GM19467 (cell line): ENCODE data around the gene CTIF.

Experiments used
- ATAC-seq: cut with Tn5 transposase; IDR thresholded peaks from one replicate; pipeline ENCODE4 v1.9.1; 2021; ENCODE audit warnings: mild to moderate bottlenecking, moderate library complexity; ENCODE audit not compliant: unreplicated experiment

The CTIF gene

DNA sequence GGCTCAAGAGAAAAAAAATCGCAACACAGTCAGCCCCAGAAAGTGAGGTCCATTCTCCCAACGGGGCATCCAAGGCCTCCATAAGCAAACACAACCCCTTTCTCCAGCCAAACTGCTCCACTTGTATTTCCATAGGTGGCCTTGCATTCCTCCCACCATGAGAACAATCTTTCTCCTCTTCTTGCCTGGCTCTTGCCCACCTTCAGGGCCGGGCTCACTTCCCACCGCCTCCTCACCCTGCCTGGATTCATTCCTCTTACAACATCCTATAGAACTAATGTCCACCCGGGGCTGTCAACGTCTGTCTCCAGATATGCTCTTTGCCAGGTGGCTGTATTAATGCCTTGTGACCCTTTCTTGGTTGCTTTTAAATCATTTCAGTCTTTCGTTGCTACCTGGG, 287.4 kb downstream of the CTIF start:
- ATAC-seq: no peak

DNA sequence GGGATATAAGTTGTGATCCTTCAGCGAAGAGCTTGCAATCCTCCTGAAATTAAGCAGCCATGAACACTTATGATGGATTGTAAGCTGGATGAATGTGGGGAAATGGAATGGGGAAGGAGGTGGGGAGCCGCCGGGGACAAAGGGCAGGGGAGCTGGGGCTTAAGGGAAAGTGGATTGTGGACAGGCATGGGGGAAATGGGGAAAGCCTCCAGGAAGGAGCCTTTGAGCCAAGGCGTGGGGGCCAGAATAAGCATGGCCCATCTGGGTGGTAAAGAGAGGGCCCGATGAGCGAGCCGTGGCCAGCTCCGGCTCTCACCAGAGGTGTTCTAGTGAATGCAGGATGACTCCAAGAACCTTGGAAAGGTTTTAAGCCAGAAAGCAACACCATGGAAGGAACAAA, 288.0 kb downstream of the CTIF start:
- no peak for ATAC-seq

DNA sequence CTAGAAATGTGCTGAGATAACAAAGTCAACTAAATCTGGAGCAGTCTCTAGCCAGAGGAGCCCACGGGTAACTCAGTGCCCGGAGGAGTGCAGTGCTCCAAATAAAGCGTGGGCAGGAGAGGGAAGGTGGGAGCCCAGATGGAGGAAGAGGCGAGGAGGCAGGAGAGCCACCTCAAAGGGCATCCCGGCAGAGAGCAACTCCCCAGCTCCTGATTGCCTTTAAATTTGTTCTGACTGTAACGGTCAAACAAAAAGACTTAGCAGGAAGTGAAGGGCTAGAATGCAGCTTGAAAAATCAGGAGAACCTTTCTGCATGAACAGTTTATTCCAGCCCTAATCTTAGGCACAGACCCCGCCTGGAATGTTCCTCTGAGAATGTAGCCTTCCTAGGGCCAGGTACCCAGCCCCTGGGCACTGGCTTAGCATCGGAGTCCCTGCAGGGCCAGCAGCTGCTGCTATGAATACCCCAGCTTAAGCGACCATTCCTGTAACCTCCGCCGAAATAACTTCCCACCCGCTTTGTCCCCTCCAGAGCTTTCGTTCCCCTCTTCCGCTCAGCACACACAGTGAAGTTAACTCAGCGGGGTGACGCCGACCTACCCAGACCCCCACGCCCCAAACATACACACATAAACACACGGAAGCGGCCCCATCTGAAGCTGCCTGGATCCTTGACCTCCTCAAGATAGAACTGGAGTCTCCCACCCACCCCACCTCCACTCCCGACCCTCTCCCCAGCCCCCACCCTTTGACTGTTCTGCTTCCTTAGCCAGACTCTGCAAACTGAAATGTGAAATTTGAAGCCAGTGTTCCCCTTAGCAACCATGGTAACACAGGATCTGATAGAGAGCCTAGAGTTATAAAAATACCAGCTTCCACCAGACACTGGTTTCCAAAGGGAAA, 288.7 kb downstream of the CTIF start:
- no peak for ATAC-seq

DNA sequence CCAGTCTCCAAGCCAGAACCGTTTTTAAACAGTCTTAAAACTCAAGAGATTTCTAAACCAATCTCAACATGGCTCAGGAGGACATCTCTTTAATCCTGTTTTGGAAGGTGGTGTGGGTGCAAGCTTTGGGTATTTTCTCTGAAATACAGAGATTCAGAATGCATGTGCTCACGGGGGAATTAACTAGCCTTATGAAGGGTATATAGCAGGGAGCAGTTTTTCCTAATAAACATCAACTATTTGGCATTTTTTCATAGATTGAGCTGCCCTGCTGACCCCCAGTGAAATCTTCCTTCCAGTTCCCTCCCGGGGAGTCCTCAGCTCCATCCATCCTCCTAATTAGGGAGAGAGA, 289.3 kb downstream of the CTIF start:
- no peak for ATAC-seq

DNA sequence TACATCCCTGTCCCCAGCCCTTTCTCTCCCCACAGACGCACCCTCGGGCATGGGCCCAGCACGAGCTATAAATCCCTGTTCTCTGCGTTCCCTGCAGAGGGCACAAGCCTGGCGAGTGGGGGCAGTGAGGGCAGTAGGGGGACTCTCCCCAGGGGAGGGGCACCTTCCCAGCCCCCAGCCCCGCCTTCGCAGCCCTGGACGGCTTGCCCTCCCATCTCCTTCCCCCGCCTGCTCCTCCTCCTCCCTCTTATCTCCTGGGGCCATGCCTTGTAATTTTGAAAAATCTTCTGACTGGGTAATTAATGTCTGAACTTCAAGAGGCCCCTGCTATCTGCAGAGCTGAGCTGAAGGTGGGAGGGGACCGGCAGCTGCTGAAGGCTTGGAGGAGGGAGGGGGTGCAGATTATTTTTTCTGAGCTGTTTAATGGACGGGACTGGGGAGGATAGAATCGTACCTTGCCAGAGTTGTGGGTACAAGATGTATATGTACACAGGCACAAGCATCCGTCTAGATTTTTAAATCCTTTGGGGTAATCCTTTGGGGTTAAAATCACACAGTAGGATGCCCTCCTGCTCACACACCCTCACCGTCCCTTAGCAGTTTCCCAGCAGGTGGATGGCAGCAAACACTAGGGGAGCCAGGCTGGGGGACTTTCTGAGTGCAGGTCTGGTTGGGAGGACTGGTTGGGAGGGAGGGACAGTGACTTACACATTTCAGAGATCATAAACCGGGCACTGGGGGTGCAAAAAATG, 290.0 kb downstream of the CTIF start:
- no peak for ATAC-seq

DNA sequence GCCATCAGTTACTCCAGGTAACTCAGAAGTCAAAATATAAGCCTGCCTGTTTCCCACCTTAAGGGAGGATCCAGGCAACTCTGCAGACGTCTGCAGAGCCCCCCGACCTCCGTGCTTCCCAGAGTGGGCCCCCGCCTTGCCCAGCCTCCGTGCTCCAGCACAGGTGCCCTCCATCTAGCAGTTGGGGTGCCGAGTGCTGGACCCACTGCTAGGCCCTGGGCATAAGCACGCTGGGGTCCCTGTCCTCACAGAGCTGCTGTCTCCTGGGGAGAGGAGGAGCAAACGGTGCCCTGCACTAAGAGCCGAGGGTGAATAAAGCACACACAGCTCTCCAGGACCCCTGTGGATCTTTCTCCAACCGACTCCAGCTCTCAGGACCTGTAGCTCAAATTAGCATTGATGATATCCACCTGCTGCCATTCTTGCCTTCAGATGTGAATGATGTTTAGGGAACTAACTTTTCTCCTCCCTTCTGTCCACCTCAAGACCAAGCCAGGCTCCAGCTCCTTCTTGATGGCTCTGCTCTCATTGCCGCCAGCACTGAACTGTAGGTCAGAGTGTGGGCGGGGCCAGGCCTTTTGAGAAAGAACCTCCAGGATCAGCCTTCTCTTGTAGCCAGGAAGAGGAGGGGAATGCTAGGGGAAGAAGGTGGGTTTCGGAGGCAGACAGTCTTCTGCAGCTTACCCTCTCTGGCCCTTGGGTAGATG, 290.8 kb downstream of the CTIF start:
- no peak for ATAC-seq

DNA sequence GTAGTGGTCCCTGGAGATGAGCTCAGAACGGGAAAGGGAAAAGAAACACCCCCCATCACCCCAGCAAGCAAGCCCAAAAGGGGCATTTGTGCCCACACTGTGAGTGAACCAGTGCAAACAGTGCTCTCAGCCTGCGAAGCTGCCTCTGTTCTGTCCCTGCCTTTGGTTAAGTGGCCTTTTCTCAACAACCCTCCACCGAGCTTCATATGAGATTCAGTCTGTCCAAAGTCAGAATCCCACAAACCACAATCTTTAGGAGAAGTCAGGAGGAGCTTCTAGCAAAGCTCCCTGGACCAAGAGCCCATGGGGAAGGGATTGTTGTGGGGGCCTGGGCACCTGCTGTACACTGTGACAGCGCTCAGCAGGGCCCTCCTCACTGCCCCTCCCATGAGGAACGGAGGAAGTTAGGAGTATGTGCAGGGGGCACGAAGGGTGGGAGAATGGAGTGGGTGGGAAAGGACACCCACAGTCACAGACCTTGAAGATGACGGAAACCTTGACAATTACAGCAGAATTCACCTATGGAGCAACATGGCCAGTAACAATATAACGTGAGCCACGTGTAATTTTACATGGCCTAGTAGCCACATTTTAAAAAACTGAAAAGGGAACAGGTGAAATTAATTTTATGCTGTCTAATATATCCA, 292.4 kb downstream of the CTIF start:
- no peak for ATAC-seq

DNA sequence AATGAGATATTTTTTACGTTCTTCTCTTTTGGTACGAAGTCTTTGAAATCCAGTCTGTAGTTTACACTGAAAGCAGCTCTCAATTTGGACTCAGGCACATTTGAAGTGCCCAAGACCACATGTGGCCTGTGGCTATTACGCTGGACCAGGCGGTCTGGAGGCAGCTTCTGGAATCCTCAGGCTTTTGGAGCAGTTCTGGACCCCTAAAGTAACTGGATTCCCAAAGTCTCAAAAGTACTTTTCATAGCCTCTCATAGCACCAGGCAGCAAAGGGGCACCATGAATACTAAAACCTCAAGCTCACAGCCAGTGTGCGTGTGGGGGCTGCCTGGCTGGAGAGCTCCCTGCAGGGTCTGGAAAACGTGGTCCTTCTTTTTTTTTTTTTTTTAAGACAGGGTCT, 293.0 kb downstream of the CTIF start:
- ATAC-seq: no peak

DNA sequence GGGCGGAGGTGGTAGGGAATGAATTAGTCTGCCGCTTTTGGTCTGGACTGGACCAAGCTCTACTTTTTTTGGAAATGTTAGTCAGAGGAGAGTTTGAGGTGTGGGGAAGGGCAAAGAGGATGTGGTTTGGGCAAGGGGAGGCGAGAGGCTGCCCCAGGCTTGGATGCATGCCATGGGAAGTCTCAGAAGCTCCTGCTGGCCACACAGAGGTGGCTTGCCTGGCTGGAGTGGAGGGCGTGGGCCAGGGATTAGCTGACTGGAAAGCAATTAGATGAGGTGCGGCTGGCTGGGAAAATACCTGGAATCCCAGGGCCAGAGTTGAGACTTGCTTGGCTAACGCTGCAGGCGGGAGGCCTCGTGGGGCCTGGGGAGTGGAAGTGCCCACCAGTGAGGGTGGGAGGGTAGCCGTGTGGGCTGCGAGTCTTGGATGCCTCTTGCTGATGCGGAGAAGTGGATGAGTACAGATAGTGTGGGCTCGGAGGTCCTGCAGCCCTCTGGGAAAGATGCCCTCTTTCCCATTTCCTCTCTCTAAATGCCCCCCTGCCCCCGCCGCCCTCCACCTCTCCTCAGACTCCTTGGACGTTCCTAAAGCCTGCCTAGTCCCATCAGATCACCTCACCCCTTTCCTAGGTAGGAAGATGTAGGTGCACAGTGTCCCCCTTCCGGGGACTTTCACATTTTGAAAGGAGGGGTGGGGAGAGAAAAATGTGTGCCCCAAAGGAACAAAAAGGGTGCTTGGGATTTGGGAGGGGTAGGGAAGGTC, 294.3 kb downstream of the CTIF start:
- ATAC-seq: no peak

DNA sequence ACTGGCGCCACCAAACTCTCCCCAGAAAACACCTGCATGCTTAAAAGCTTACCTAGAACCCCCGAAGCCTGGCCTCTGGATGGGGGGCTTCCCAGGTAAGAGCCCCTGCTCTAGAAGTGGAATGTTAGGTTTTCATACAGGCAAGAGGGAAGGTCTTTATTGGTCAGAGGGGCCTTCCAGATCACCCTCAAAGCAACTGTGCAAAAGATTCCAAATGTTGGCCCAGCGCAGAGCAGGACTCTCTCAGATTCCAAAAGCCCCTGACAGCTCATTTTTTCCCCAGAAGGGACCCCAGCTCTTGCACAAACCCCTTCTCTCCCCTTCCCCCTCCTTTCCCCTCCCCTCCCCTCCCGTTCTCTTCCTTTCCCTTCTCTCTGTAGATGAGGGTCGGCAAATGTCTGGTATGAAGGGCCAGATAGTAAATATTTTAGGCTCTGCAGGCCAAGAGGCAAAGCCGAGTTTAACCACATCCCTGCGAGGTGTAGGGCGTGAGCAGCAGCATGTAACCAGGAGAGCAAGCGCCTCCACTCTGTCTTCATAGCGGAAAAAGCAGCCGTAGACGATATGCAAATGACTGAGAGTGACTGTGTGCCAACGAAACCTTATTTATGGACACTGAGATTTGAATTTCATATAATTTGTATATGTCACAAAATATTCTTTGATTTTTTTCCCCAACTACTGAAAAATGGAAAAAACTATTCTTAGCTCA, 295.0 kb downstream of the CTIF start:
- peak; percentile 67 for ATAC-seq

DNA sequence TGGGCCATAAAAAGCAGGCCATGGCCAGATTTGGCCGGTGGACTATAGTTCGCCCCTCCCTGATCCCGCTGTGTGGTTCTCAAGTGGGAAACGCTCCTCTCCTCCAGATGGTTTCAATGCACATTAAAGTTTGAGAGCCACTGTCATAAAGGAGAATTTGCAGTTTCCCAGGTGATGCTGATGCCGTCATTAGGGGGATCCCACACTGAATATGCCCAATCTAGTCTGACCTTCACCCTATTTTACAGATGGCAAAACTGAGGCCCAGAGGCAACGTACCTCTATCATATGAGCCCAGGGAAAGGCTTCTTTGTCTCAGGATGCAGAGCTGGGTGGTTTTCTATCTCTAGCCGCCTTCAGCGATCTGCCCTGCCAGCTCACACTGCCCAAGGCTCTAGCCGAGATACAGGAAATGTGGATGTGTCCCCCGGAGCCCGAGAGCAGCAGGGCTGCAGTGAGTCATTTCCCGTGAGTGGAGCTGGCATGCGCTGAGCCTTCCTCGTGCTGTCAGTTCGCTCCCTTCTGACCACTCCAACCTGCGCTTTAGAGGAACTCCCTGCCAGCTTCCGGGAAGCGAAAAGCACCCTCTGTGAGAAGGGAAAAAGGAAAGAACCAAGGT, 295.7 kb downstream of the CTIF start:
- ATAC-seq: peak; percentile 49

DNA sequence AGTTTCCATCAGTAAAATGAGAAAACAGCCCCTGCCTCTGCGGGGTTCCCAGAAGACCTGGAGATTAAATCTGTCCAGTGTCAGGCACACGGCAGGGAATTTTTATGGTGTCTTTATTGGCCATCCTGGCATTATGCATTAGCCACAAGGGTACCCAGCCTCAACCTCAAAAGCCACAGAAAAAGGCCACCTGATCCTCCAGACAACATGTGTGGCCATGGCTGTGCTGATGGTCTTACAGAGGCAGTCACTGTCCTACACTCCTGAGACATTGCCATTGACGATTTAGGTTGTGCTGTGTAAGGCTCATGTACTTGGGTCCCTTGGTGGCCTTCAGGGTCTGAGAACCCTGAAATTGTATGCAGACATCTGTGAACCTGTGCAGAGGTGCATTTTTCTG, 296.3 kb downstream of the CTIF start:
- ATAC-seq: no peak

DNA sequence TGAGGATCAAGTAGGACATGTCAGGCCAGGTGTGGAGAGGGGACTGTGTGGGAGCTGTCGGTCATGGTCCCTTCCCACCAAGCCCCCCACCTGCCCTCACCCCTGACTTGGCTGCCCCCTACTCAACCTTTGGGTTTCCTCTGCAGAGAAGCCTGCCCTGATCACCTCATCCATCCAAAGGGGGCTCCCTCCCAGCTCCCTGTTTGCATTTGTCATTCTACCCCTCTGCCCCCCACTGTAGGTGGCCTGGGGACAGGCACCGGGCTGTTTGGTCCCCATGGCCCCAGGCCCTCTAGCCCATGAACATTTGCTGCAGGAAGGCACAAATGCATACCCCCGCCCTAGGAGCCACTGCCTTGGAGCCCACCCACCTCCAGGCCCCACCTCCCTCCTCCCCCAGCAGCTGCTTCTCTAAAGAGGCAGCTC, 296.9 kb downstream of the CTIF start:
- ATAC-seq: no peak

DNA sequence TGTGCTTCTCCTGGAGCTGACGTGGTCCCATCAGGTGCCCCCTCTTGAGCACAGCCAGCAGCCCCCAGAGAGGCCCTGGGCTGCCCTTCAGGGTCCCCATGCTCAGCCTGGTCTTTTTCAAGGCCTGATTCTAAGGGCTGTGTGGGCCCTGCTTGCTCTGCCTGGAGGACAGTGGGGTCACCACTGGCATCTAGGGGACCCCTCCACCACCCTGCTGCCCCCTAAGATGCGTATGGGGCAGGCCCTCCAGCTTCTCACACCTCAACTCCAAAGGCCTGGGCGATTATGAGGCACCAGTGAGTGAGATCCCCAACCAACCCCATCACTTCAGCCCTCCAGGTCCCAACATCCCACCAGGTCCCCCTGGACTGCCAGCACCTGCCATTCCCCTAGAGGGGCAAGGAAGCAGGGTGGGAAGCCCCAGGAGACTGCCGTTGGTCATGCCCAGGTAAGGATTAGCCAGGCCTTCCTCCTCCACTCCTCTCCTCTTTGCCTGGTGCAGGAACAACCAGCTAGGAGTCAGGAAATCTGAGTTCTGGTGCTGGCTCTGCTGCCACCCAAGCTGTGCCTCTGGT, 297.5 kb downstream of the CTIF start:
- ATAC-seq: no peak

DNA sequence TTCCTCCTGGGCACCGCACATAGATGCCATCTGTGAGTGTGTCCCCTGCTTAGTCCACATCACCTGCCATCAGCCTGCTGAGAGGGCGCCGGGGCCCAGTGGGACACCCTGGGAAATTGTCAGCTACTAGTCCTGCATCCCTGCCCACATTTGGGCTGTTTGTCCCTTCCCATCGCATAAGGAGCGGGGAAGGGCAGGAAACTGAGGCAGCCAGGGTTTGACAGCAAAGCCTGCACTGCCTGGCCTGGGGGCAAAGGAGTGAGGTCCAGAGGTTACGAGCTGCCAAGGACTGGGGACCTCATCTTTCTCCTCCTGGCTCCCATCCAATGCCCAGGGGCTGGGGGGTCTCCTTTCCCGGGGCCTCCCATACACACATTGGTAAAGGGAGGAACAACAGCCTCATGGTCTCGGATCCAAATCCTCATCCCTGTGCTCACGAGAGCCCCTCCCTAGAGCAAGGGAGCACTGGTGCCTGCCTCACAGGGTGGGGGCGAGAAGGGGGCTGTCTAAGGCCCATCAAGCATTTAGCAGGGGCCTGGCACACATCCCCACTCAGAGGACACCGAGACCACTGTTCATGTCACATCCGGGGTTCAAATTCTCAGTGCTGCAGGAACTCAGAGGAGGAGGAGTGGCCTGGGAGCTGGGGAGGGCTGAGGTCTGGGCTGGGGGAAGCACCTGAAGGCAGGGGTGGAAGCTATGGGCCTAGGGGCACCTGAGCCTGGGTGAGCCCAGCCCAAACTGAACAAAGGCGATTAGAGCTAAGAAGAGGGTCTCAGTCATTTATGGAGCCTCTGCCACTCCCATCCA, 298.2 kb downstream of the CTIF start:
- ATAC-seq: no peak

DNA sequence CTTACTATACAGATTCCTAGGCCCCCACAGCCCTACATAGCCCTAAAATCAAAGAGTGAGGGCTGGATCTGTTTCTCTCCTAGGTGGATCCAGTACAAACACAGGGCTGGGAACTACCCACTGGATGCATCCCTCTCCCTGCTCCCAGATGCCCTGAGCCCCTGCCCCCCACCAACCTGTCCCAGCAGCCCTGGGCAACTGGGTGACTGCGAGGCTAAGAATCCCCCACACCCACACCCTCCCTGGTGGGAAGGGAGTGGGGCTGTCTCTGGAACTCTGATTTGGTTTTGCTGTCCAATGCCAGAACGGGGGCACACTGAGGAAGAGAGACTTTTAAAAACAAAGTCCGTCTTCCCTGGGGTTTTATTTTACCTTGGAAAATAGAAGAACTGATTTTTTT, 298.8 kb downstream of the CTIF start:
- ATAC-seq: no peak

DNA sequence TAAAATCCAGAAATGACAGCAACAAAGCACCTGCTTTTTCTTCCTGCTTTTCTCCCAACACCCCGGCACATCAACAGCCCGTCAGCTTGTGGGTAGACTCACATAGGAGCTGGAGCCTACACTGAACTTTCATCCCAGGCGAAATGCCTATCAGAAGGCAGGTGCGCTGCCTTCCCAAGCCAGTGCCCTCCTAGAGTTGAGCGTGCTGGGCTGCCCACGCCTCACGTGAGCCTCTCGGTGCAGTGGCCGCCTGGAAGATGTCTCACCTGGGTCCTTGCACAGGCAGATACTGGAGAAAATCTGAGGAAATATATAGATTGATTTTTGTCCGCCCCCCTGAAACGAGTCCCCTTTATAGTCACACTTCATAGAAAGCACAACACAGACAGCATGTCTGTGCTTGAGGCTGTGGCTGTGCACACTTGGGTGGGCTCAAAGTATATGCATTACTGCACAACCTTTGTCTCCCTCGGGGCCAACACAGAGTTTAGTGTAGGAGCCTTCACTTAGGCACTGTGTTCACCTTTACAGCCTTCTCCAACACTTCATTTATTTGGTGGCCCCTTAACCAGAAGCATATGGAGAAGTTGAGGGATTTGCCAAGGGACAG, 299.4 kb downstream of the CTIF start:
- no peak for ATAC-seq
